ENCODE results near the gene PCK1. TPM values are rescaled to one million over a fixed set of nuclear protein-coding genes. Genes with fewer than 3 reads are reported as not detected.

Gene PCK1
- total RNA-seq, 5 donors from 2014 or later (not counting 1 experiment from before 2014, with no cell fraction given): 0.25 to 0.53 (median 0.26) TPM; not detected in 2

DNA sequence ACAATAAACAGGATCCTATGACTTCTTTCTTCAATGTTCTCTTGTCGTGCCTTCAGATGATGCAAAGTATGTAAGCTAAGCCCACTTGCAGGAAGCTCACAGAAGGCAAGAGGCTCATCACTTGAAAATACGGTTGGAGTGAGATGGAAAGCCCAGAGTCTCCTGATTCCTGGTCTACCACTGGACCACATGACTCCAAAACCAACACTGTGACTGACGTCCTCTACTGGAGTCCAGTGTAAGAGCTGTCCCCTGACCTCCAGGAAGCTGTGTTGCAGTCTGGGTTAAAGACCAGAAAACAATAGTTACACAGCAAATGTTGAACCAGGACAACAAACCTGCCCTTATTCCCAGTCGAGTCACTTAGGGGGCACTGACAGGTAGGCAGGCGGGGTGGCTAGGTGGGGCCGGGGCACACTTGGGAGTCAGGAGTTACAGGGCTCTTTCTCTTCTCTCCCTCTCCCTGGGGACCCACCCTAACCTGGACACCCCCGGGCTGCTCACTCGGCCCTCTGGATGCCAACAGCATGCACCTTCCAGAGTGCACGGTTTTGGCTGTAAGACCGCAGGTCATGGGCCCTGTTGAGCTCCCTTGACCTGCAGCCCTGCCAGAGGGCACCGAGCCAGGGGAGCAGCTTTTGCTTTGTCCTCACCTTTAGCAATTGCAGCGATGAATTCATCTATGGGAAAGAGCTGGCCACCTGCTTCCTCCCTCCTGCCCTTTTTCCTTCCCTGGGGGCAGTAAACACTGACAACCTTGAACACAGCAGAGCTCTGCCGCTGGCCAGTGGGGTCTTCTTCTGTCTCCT is 7.4 kb downstream of the PCK1 start:
- H3K9me3 ChIP-seq: no peaks in the 10 kb centered on the region
- no peaks in the 10 kb centered on the region for H3K36me3 Mint-ChIP-seq
- peaks cover 0 to 43% of the 10 kb centered on the region in 2 experiments for H3K27me3 ChIP-seq (replicated peaks in 1 of 2; ENCODE audit: control insufficient read depth in 2 of 2, extremely low read depth in 1 of 2, insufficient read depth in 2 of 2, low read length in 1 of 2)
- H3K9me3 Mint-ChIP-seq: no peaks in the 10 kb centered on the region
- 63% methylated on average over 10 of the region's 13 CpGs for WGBS (ENCODE audit: insufficient coverage)
- peaks cover 27 to 31% of the 10 kb centered on the region in 2 donors for H3K27me3 Mint-ChIP-seq
- no peaks in the 10 kb centered on the region for H3K4me1 ChIP-seq (ENCODE audit: control insufficient read depth in 1 of 2, extremely low read depth in 1 of 2, insufficient read depth in 2 of 2, low read length in 2 of 2)
- no peaks in the 10 kb centered on the region for H3K4me1 Mint-ChIP-seq
- H3K27ac Mint-ChIP-seq: no peak overlapping the region
- DNase-seq (no peak), ATAC-seq (replicated peaks in 1 of 4) (no peak)
- no peak overlapping the region for H3K4me3 Mint-ChIP-seq
- H3K4me3 ChIP-seq (ENCODE audit: control insufficient read depth in 1 of 2, extremely low read depth in 1 of 2, low read length in 1 of 2): no peak overlapping the region
- ChIA-PET POLR2A (no interaction called here), CTCF (no interaction called here)
- no peaks in the 10 kb centered on the region for H3K36me3 ChIP-seq (ENCODE audit: control insufficient read depth in 2 of 2, extremely low read depth in 1 of 2, insufficient read depth in 1 of 2, low read length in 1 of 2)
- no peak overlapping the region for H3K27ac ChIP-seq (ENCODE audit: low read length)

- no peaks in the 10 kb centered on the region for H3K36me3 ChIP-seq (ENCODE audit: control insufficient read depth in 2 of 2, extremely low read depth in 1 of 2, insufficient read depth in 1 of 2, low read length in 1 of 2)
- POLR2A ChIA-PET: no interaction called here
- Mint-ChIP-seq H3K27ac (no peak overlapping the region), H3K4me3 (no peak overlapping the region), H3K27me3 (peaks cover 27 to 34% of the 10 kb centered on the region in 2 donors), H3K4me1 (no peaks in the 10 kb centered on the region), H3K36me3 (no peaks in the 10 kb centered on the region), H3K9me3 (no peaks in the 10 kb centered on the region)
- H3K9me3 ChIP-seq: no peaks in the 10 kb centered on the region
- H3K4me1 ChIP-seq (ENCODE audit: control insufficient read depth in 1 of 2, extremely low read depth in 1 of 2, insufficient read depth in 2 of 2, low read length in 2 of 2): no peaks in the 10 kb centered on the region
- no peak overlapping the region for H3K27ac ChIP-seq (ENCODE audit: low read length)
- H3K4me3 ChIP-seq (ENCODE audit: control insufficient read depth in 1 of 2, extremely low read depth in 1 of 2, low read length in 1 of 2): no peak overlapping the region
- ATAC-seq (replicated peaks in 1 of 4) (no peak), DNase-seq (no peak)
- WGBS (ENCODE audit: insufficient coverage): 40% methylated on average over 1 of the region's 12 CpGs
- CTCF ChIA-PET: no interaction called here
- H3K27me3 ChIP-seq (replicated peaks in 1 of 2; ENCODE audit: control insufficient read depth in 2 of 2, extremely low read depth in 1 of 2, insufficient read depth in 2 of 2, low read length in 1 of 2): peaks cover 0 to 47% of the 10 kb centered on the region in 2 experiments
Measured at GRCh38 chr20:57568960-57569359, 8.1 kb downstream of the PCK1 start.

- no peak overlapping the region for H3K4me3 Mint-ChIP-seq
- Histone ChIP-seq H3K27ac (ENCODE audit: low read length) (no peak overlapping the region), H3K36me3 (ENCODE audit: control insufficient read depth in 2 of 2, extremely low read depth in 1 of 2, insufficient read depth in 1 of 2, low read length in 1 of 2) (no peaks in the 10 kb centered on the region), H3K9me3 (no peaks in the 10 kb centered on the region), H3K27me3 (replicated peaks in 1 of 2; ENCODE audit: control insufficient read depth in 2 of 2, extremely low read depth in 1 of 2, insufficient read depth in 2 of 2, low read length in 1 of 2) (peaks cover 0 to 44% of the 10 kb centered on the region in 2 experiments), H3K4me3 (ENCODE audit: control insufficient read depth in 1 of 2, extremely low read depth in 1 of 2, low read length in 1 of 2) (no peak overlapping the region), H3K4me1 (ENCODE audit: control insufficient read depth in 1 of 2, extremely low read depth in 1 of 2, insufficient read depth in 2 of 2, low read length in 2 of 2) (no peaks in the 10 kb centered on the region)
- no peaks in the 10 kb centered on the region for H3K9me3 Mint-ChIP-seq
- POLR2A ChIA-PET: no interaction called here
- CTCF ChIA-PET: no interaction called here
- H3K27me3 Mint-ChIP-seq: peaks cover 29 to 39% of the 10 kb centered on the region in 2 donors
- no peak overlapping the region for H3K27ac Mint-ChIP-seq
- ATAC-seq (replicated peaks in 1 of 4) (no peak), DNase-seq (no peak)
- no peaks in the 10 kb centered on the region for H3K36me3 Mint-ChIP-seq
- H3K4me1 Mint-ChIP-seq: no peaks in the 10 kb centered on the region
- WGBS (ENCODE audit: insufficient coverage): 69% methylated on average over 9 of the region's 20 CpGs
Measured at GRCh38 chr20:57570145-57570850, 9.4 kb downstream of the PCK1 start.

GRCh38 chr20:57570920-57571319 is 10.0 kb downstream of the PCK1 start:
- Mint-ChIP-seq H3K4me3 (no peak overlapping the region), H3K27me3 (peaks cover 29 to 39% of the 10 kb centered on the region in 2 donors), H3K27ac (no peak overlapping the region), H3K36me3 (no peaks in the 10 kb centered on the region), H3K4me1 (no peaks in the 10 kb centered on the region), H3K9me3 (no peaks in the 10 kb centered on the region)
- DNase-seq: no peak
- H3K9me3 ChIP-seq: no peaks in the 10 kb centered on the region
- no peak overlapping the region for H3K27ac ChIP-seq (ENCODE audit: low read length)
- WGBS (ENCODE audit: insufficient coverage): 69% methylated on average over 3 of the region's 8 CpGs
- H3K36me3 ChIP-seq (ENCODE audit: control insufficient read depth in 2 of 2, extremely low read depth in 1 of 2, insufficient read depth in 1 of 2, low read length in 1 of 2): no peaks in the 10 kb centered on the region
- no peak for ATAC-seq (replicated peaks in 1 of 4)
- H3K4me1 ChIP-seq (ENCODE audit: control insufficient read depth in 1 of 2, extremely low read depth in 1 of 2, insufficient read depth in 2 of 2, low read length in 2 of 2): no peaks in the 10 kb centered on the region
- ChIA-PET CTCF (no interaction called here), POLR2A (no interaction called here)
- peaks cover 0 to 42% of the 10 kb centered on the region in 2 experiments for H3K27me3 ChIP-seq (replicated peaks in 1 of 2; ENCODE audit: control insufficient read depth in 2 of 2, extremely low read depth in 1 of 2, insufficient read depth in 2 of 2, low read length in 1 of 2)
- no peak overlapping the region for H3K4me3 ChIP-seq (ENCODE audit: control insufficient read depth in 1 of 2, extremely low read depth in 1 of 2, low read length in 1 of 2)

- no peaks in the 10 kb centered on the region for H3K36me3 Mint-ChIP-seq
- no peak overlapping the region for H3K27ac Mint-ChIP-seq
- no peaks in the 10 kb centered on the region for H3K9me3 Mint-ChIP-seq
- no peaks in the 10 kb centered on the region for H3K4me1 Mint-ChIP-seq
- WGBS (ENCODE audit: insufficient coverage): no CpG with 5 or more reads among the region's 3 CpGs
- H3K4me3 Mint-ChIP-seq: no peak overlapping the region
- POLR2A ChIA-PET: no interaction called here
- DNase-seq: no peak
- Histone ChIP-seq H3K4me3 (ENCODE audit: control insufficient read depth in 1 of 2, extremely low read depth in 1 of 2, low read length in 1 of 2) (no peak overlapping the region), H3K4me1 (ENCODE audit: control insufficient read depth in 1 of 2, extremely low read depth in 1 of 2, insufficient read depth in 2 of 2, low read length in 2 of 2) (no peaks in the 10 kb centered on the region), H3K27me3 (replicated peaks in 1 of 2; ENCODE audit: control insufficient read depth in 2 of 2, extremely low read depth in 1 of 2, insufficient read depth in 2 of 2, low read length in 1 of 2) (peaks cover 2 to 42% of the 10 kb centered on the region in 2 experiments), H3K36me3 (ENCODE audit: control insufficient read depth in 2 of 2, extremely low read depth in 1 of 2, insufficient read depth in 1 of 2, low read length in 1 of 2) (no peaks in the 10 kb centered on the region), H3K27ac (ENCODE audit: low read length) (no peak overlapping the region), H3K9me3 (no peaks in the 10 kb centered on the region)
- no peak for ATAC-seq (replicated peaks in 1 of 4)
- peaks cover 28 to 37% of the 10 kb centered on the region in 2 donors for H3K27me3 Mint-ChIP-seq
- CTCF ChIA-PET: no interaction called here
Measured at GRCh38 chr20:57571782-57572416, 11.0 kb downstream of the PCK1 start.

- H3K27ac Mint-ChIP-seq: no peak overlapping the region
- no peak overlapping the region for H3K4me3 ChIP-seq (ENCODE audit: control insufficient read depth in 1 of 2, extremely low read depth in 1 of 2, low read length in 1 of 2)
- ATAC-seq (replicated peaks in 1 of 4) (no peak), DNase-seq (no peak)
- no peaks in the 10 kb centered on the region for H3K4me1 Mint-ChIP-seq
- H3K4me1 ChIP-seq (ENCODE audit: control insufficient read depth in 1 of 2, extremely low read depth in 1 of 2, insufficient read depth in 2 of 2, low read length in 2 of 2): no peaks in the 10 kb centered on the region
- peaks cover 27 to 31% of the 10 kb centered on the region in 2 donors for H3K27me3 Mint-ChIP-seq
- no peaks in the 10 kb centered on the region for H3K9me3 Mint-ChIP-seq
- POLR2A ChIA-PET: no interaction called here
- no peaks in the 10 kb centered on the region for H3K36me3 ChIP-seq (ENCODE audit: control insufficient read depth in 2 of 2, extremely low read depth in 1 of 2, insufficient read depth in 1 of 2, low read length in 1 of 2)
- CTCF ChIA-PET: no interaction called here
- 77% methylated on average over 8 of the region's 12 CpGs for WGBS (ENCODE audit: insufficient coverage)
- H3K4me3 Mint-ChIP-seq: no peak overlapping the region
- no peak overlapping the region for H3K27ac ChIP-seq (ENCODE audit: low read length)
- peaks cover 2 to 45% of the 10 kb centered on the region in 2 experiments for H3K27me3 ChIP-seq (replicated peaks in 1 of 2; ENCODE audit: control insufficient read depth in 2 of 2, extremely low read depth in 1 of 2, insufficient read depth in 2 of 2, low read length in 1 of 2)
- no peaks in the 10 kb centered on the region for H3K9me3 ChIP-seq
- H3K36me3 Mint-ChIP-seq: no peaks in the 10 kb centered on the region
Measured at GRCh38 chr20:57573242-57573641, 12.3 kb downstream of the PCK1 start.
